ENCODE results near the gene RAC3.

DNA sequence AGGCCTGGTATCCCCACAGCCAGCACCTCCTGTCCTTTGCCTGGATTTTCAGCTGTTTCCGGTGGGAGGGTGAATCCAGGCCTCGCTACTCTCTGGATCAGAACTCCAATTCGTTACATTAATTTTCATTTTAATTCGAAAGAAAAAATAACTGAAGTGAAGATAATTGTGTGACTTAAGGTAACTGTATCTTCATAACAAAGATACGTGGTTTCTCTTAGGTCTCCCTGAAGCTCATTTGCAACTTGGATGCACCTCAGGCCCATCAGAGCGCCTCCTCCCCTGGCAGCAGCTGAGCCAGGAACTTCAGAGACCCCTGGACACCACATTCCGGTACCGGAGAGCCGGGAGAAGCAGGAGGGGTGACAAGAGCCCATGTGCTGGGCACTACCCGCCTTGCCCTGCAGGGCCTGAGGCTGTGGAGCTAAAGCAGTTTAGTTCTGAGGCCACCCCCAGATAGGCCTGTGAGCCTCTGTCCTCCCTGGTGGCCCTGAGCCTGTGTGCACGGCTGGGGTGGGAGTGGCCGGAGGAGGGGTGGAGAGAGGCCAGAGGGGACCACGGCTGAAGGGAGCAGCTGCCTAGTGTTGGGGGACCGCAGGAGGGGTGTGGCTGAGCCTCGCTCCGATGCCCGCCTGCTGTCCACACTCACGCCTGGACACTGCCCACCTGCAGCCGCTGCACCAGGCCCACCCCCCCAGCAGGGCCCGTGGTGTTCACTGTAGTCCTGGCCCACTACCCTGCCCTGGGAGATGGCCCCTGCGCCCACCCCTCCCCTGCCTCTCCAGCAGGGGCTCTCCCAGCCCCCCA is 45.5 kb downstream of the RAC3 start:
- TF ChIP-seq, protein P1, sequence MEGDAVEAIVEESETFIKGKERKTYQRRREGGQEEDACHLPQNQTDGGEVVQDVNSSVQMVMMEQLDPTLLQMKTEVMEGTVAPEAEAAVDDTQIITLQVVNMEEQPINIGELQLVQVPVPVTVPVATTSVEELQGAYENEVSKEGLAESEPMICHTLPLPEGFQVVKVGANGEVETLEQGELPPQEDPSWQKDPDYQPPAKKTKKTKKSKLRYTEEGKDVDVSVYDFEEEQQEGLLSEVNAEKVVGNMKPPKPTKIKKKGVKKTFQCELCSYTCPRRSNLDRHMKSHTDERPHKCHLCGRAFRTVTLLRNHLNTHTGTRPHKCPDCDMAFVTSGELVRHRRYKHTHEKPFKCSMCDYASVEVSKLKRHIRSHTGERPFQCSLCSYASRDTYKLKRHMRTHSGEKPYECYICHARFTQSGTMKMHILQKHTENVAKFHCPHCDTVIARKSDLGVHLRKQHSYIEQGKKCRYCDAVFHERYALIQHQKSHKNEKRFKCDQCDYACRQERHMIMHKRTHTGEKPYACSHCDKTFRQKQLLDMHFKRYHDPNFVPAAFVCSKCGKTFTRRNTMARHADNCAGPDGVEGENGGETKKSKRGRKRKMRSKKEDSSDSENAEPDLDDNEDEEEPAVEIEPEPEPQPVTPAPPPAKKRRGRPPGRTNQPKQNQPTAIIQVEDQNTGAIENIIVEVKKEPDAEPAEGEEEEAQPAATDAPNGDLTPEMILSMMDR (IDR thresholded peaks at IDR 0.05; ENCODE audit: borderline replicate concordance, extremely low read depth, low read length, poor library complexity, severe bottlenecking), result no peak
- TF ChIP-seq EZH2 (IDR thresholded peaks at IDR 0.05; ENCODE audit: borderline replicate concordance, low read depth, low read length, severe bottlenecking), result no peak

Measured in DND-41 (cell line).